Measurements from ENCODE around the gene ITGB7.

ITGB7 gene

DNA sequence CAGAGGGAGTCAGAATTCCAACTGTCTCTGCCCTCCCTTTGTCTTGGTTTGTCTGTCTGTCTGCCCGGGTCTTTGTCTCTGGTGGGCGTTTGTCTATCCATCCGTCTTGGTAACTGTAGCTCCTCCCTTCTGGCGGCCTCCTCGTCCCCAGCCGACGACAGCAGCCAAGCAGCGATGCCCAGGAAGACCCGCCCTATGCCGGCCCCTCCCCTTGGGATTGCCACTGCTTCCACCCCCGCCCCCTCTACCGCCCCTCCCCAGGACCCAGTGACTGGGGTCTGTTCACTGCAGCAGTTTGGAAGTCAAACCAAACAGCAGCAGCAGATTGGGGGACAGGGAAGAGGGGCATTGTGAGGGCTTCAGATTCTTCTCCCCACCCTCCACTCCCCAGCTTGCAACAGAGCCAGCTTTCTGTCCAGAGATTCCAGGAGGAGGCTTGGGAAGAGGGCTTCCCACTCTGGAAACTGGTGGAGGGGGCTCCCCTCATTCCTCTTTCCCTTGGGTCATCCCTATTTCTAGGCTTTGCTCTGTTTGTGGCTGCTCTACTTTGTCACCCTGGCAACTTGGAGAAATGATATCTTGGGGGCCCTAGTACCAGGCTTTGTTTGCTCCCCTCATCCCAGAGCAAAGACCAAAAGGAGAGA lies 27.3 kb upstream of the ITGB7 start:
- Mint-ChIP-seq H3K27ac (no peak overlapping the region), H3K9me3 (no peaks in the 10 kb centered on the region), H3K36me3 (ENCODE audit: low read depth) (no peaks in the 10 kb centered on the region), H3K4me1 (ENCODE audit: low read depth) (peaks cover 70% of the 10 kb centered on the region), H3K4me3 (no peak overlapping the region), H3K27me3 (no peaks in the 10 kb centered on the region)
- DNase-seq: no peak

DNA sequence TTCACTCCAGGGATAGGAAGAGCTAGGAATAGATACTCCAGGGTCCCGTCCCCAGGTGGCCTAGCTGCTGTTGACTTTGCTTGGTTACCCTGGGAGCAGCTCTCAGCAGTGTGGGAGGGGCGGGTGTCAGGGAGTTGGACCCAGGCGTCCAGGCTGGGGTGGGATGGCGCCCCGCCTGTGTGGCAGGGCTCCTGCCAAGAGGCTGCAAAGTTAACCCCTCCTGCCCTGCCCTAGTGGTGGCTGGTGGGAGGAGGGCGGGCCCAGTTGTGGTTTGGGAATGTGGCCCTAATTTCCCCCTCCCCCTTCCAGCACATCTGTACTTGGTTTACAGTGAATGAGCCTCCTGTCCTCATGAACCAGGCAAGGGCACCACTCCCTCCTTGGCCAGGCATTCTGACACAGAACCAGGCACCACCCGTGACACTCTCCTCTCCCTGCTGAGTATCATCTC lies 26.6 kb upstream of the ITGB7 start:
- no peak overlapping the region for H3K4me3 Mint-ChIP-seq
- no peak overlapping the region for H3K27ac Mint-ChIP-seq
- no peak for DNase-seq
- no peaks in the 10 kb centered on the region for H3K9me3 Mint-ChIP-seq
- H3K36me3 Mint-ChIP-seq (ENCODE audit: low read depth): no peaks in the 10 kb centered on the region
- H3K27me3 Mint-ChIP-seq: no peaks in the 10 kb centered on the region
- peaks cover 74% of the 10 kb centered on the region for H3K4me1 Mint-ChIP-seq (ENCODE audit: low read depth)

DNA sequence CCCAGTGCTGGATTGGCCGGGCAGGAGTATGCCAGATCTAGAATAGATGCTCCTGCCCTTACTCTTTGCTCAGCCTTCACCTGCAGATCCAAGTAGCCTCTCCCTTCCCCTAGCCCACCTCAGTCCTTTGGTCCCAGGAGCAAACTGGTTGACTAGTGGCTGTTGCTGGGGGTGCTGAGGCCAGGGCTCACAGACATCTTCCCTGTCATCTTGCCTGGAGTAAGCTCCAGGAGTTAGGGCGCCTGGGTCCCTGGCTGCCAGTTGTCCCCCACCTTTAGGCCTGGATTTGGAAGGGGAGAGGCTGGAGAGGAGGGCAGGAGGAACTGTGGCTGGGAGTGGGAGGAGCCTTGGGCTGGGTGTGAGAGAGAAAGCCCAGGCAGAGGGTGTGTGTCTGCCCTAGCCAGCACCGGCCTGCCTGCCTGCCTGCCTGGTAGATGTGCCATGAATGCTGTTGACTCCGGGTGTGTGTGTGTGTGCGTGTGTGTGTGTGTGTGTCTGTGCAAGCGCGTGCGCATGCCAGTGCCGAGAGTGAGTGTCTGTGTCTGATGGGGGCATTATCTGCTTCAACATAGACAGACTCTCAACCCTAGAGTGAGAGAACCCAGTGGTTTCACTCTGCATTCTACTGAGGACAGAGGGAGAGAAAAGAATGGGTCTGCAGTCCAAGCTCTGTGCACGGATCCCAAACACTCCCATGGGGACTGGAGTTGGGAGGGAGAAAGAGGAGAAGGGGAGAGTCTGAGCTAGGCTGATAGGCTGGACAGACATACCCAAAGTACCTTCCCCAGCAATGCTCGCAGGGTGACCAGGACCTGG lies 25.8 kb upstream of the ITGB7 start:
- Mint-ChIP-seq H3K27me3 (no peaks in the 10 kb centered on the region), H3K4me3 (peak overlapping the region; percentile 80), H3K4me1 (ENCODE audit: low read depth) (peaks cover 82% of the 10 kb centered on the region), H3K9me3 (no peaks in the 10 kb centered on the region), H3K36me3 (ENCODE audit: low read depth) (no peaks in the 10 kb centered on the region), H3K27ac (peak overlapping the region; percentile 90)
- no peak for DNase-seq

DNA sequence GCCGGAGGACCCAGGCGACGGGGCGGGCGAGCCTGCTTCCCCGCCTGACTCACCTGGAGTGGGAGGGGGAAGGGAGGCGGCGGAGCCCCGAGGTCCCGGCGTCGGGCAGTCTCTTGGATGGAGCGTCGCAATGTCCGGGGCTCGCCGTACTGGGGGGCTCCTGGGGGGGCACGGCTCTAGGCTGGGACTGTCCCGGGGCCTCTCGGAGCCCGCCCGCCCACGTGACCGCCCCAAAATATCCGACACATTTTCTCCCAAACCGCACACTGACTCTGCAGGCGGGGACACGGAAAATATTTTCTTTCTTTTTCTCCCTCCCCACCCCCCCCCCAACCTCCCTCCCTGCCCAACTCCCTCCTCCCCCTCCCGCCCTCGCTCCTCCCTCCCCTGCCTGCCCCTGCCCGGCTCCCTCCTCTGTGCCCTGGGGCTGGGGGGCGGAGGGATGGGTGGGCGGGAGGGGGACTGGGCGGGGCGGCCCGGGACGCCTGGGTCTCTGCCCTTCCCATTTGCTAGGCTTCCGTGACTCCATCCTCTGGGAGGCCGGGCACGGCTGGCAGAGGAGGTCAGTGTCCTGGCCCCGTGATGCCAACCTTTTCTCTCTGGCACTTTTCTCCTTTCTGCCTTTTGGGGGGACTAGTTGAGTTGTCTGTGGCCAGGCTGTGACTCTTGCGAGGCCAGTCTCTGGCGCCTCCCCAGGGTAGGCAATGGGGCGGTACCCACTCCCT lies 25.0 kb upstream of the ITGB7 start, which contains the start of gene RARG:
Gene RARG (minus strand): TSS at position 289 of the 725 bp plus-strand sequence. CDS start 4,664 bp downstream, outside the sequence.
- H3K4me1 Mint-ChIP-seq (ENCODE audit: low read depth): peaks cover 80% of the 10 kb centered on the region

DNA sequence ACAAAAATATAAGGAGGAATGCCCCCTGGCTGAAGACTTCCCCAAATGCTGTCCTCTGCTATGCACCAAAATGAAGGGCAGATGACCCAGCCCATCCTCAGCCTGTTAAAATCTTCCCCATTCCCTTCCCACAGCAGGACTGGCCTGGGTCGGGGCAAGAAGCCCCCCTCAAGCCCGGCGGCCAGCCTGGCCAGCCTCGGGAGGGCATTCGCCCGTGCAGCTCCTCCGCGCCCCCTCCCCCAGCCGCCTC lies 24.5 kb upstream of the ITGB7 start:
- Mint-ChIP-seq H3K27me3 (no peaks in the 10 kb centered on the region), H3K4me3 (peak overlapping the region; percentile 71), H3K36me3 (ENCODE audit: low read depth) (peaks cover 5% of the 10 kb centered on the region), H3K9me3 (no peaks in the 10 kb centered on the region), H3K27ac (peak overlapping the region; percentile 68), H3K4me1 (ENCODE audit: low read depth) (peaks cover 78% of the 10 kb centered on the region)
- no peak for DNase-seq

More for the DNA sequence above, 25.0 kb upstream of the ITGB7 start, which contains the start of gene RARG:
- Mint-ChIP-seq H3K27me3 (no peaks in the 10 kb centered on the region), H3K9me3 (no peaks in the 10 kb centered on the region), H3K4me3 (peak within 1 kb of the TSS; percentile 80), H3K27ac (peak within 1 kb of the TSS; percentile 90), H3K36me3 (ENCODE audit: low read depth) (peaks cover 1% of the 10 kb centered on the region)
- peak; percentile 84 for DNase-seq

DNA sequence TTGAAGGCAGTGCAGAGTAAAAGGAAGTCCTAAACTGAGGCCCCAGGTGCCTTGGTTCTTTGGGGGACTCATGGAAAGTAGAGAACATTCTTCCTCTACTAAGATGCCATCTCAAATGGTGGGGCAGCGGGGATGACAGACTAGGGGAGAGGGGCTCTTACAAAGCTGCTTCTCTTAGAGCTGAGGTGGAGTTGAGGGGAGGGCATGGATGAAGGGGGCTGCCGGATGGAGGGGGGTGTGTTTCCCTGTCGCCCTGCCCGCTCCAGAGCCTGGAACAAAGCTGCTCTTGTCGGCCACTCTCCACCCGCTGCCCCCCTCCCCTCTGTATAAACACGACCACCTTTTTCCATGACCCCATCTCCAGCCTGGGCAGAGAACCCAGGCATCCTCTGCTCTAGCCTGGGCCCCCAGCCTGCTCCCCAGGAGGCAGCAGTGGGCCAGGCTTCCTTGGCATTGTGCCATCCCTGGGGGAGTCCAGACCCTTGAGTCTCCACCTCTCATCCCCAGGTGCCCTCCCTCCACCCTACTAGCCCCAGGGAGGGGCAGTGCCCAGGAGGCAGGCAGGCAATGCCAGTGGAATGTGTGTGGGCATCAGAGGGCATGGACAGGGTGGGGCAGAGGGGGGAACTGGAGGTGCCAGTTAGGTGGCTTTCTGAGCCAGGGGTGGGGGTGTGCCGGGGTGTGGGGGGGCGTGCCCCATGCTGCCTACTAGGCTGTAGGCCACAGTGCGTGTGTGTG lies 23.2 kb upstream of the ITGB7 start:
- Mint-ChIP-seq H3K4me1 (ENCODE audit: low read depth) (peaks cover 73% of the 10 kb centered on the region), H3K27ac (peak overlapping the region; percentile 52), H3K4me3 (peak overlapping the region; percentile 22)

DNA sequence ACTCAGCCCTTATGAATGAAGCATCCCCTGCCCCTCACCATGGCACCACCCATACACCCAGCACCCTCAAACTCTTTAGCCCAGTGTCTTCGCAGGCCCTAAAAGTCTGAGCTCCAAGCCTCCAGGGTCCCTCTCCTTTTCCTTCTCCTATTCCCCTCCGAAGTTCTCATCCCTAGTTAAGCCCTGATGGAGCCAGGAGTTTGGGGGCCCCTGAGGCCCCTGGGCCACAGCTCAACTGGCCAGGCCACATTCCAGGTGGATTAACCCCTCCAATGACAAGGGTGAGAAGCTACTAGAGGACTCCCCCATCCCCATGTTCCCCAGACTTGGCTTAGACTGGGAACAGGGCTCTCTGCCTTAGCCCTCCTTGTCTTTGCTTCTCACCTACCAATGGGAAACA lies 22.4 kb upstream of the ITGB7 start:
- Mint-ChIP-seq H3K27ac (peak overlapping the region; percentile 38), H3K36me3 (ENCODE audit: low read depth) (peaks cover 8% of the 10 kb centered on the region), H3K9me3 (no peaks in the 10 kb centered on the region), H3K27me3 (no peaks in the 10 kb centered on the region), H3K4me1 (ENCODE audit: low read depth) (peaks cover 74% of the 10 kb centered on the region), H3K4me3 (peak overlapping the region; percentile 22)
- DNase-seq: no peak

More for the DNA sequence above, 23.2 kb upstream of the ITGB7 start:
- Mint-ChIP-seq H3K36me3 (ENCODE audit: low read depth) (peaks cover 5% of the 10 kb centered on the region), H3K27me3 (no peaks in the 10 kb centered on the region), H3K9me3 (no peaks in the 10 kb centered on the region)
- DNase-seq: no peak

DNA sequence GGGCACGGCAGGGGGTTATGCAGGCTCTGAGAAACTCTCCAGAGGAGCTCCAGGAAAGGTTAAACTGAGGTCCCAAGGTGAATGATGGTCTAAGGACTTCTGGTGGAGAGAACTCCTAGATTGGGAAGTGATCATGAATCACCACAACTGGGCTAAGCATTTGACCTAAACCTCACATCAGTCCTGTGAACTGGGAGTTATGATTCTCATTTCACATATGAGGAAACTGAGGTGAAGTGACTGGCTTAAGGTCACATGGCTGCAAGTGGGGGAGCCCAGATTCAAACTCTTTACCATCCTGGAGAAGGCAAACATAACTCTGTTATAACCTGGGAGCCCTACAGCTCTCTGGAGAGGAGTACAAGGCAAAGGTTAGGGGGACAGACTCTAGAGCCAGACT lies 20.8 kb upstream of the ITGB7 start:
- peak overlapping the region; percentile 29 for H3K27ac Mint-ChIP-seq
- no peak for DNase-seq
- peaks cover 76% of the 10 kb centered on the region for H3K4me1 Mint-ChIP-seq (ENCODE audit: low read depth)
- H3K4me3 Mint-ChIP-seq: no peak overlapping the region
- peaks cover 8% of the 10 kb centered on the region for H3K36me3 Mint-ChIP-seq (ENCODE audit: low read depth)
- H3K27me3 Mint-ChIP-seq: no peaks in the 10 kb centered on the region
- H3K9me3 Mint-ChIP-seq: no peaks in the 10 kb centered on the region

DNA sequence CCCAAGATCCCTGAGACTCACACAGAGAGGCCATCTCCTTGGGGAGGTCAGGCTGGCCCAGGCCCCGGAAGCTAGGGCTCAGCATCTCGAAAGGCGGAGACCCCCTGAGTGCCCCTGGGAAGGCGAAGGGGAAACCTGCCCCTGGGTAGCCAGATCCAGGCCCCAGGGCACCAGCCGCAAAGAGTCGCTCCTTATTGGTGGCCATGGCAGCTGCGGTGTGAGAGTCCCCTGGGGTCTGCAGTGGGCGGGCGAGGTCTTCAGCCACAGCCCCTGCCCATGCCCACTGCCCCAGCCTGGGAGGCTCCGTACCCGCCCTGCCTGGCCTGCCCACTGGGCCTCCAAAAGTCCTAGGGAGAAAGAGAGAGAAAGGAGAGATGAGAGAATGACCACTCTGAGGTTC lies 20.3 kb upstream of the ITGB7 start:
- H3K4me3 Mint-ChIP-seq: no peak overlapping the region
- H3K36me3 Mint-ChIP-seq (ENCODE audit: low read depth): peaks cover 8% of the 10 kb centered on the region
- no peaks in the 10 kb centered on the region for H3K9me3 Mint-ChIP-seq
- H3K4me1 Mint-ChIP-seq (ENCODE audit: low read depth): peaks cover 76% of the 10 kb centered on the region
- H3K27ac Mint-ChIP-seq: peak overlapping the region; percentile 29
- DNase-seq: no peak
- H3K27me3 Mint-ChIP-seq: no peaks in the 10 kb centered on the region

DNA sequence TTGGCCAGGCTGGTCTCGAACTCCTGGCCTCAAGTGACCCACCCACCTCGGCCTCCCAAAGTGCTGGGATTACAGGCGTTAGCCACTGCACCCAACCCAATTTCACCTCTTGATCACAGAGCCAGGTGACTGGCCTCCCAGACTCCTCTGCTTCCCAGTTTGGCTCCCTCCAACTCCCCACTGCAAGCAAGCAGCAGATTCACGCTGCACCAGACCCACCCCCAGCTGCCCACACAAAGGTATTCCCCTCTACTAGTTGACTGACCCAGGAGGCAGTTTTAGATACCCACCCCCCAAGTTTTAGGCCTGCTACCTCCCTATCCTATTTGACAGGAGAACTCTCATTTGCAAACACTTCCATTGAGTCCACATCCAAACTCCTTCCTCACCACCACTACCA lies 19.8 kb upstream of the ITGB7 start:
- H3K4me1 Mint-ChIP-seq (ENCODE audit: low read depth): peaks cover 80% of the 10 kb centered on the region
- no peaks in the 10 kb centered on the region for H3K27me3 Mint-ChIP-seq
- no peak for DNase-seq
- no peaks in the 10 kb centered on the region for H3K9me3 Mint-ChIP-seq
- H3K36me3 Mint-ChIP-seq (ENCODE audit: low read depth): peaks cover 8% of the 10 kb centered on the region
- H3K4me3 Mint-ChIP-seq: no peak overlapping the region
- H3K27ac Mint-ChIP-seq: no peak overlapping the region

DNA sequence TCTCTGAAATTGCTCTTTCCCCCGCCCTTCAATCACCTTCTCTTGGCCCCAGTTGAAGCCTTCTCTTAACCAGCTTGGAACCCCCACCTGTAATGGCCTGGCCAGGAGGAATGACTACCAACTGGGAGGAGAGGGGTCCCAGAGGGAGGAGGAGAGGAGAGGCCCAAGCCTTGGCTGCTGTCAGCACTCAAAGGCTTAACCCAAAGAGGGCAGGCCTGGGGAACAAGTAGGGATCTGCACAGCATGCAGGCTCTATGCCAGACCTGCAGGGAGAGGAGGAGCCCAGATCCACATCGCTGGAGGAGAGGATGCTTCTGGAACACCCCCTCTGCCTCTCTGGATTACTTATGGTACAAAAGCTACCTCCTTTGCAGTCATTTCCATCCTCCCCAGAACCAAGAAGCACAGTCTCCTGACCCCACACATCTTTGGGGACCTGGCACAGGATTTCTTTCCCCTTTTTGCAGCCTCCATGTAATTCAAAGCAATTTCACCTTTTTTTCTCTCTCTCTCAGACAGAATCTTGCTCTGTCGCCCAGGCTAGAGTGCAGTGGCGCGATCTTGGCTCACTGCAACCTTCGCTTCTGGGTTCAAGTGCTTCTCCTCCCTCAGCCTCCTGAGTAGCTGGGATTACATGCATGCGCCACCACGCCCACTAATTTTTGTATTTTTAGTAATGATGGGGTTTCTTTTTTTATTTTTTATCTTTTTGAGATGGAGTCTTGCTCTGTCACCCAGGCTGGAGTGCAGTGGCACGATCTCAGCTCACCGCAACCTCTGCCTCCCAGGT lies 18.8 kb upstream of the ITGB7 start:
- no peaks in the 10 kb centered on the region for H3K9me3 Mint-ChIP-seq
- no peak overlapping the region for H3K4me3 Mint-ChIP-seq
- peak overlapping the region; percentile 31 for H3K27ac Mint-ChIP-seq
- peaks cover 8% of the 10 kb centered on the region for H3K36me3 Mint-ChIP-seq (ENCODE audit: low read depth)
- no peaks in the 10 kb centered on the region for H3K27me3 Mint-ChIP-seq
- no peak for DNase-seq
- H3K4me1 Mint-ChIP-seq (ENCODE audit: low read depth): peaks cover 75% of the 10 kb centered on the region

DNA sequence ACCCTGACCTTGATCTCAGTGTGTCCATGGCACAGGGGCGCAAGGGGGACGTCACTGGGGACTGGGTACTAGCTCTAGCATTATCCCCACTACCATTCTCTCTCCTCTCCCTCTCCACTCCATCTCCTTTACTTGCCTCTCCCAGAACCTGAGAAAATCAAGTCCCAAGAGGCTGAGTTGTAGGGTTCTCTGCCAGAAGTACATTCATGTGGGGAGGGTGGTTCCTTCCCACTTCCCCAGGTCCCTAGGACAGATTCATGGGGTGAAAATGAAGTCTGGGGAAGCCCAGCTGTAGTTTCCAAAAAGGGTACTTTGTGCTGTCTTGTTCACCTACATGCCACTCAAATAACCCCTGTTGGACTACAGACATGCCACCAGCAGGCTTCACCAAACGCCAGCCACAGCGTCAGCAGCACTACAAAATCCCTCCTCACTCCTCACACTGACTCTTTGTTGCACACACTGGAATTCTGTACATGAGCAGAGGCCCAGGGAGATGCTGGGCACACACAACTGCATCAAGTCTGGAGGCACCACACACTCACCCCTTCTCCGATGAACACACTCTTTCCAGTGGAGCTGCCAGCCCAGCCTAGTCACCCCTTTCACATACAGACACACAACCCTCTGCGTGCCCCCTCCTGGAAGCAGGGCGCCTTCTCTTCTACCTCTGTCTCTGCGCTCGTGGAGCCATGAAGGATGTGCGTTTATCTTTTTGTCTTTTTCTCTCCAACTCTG lies 18.0 kb upstream of the ITGB7 start:
- Mint-ChIP-seq H3K9me3 (no peaks in the 10 kb centered on the region), H3K27ac (peak overlapping the region; percentile 31), H3K36me3 (ENCODE audit: low read depth) (peaks cover 8% of the 10 kb centered on the region), H3K4me1 (ENCODE audit: low read depth) (peaks cover 76% of the 10 kb centered on the region), H3K4me3 (no peak overlapping the region), H3K27me3 (no peaks in the 10 kb centered on the region)
- DNase-seq: no peak

Measured in activated T-cell treated with anti-CD3 and anti-CD28 coated beads, Interleukin-2, amount 50 U/mL, for 24 hours (primary cell).